Hindlimb muscle (tissue), 1 donor: ENCODE results near the gene WBP4. TPM values are rescaled to one million over a fixed set of nuclear protein-coding genes. Genes with fewer than 3 reads are reported as not detected.
"Not testable (repeated sequence)": the region's sequence is repeated elsewhere in the genome, so short reads cannot be mapped to it uniquely, and the experiment has no call there.

Source experiments
- DNase-seq: peaks from one replicate; pipeline ENCODE4 v3.0.0-alpha.2; 2013
- polyA plus RNA-seq: library from polyadenylated mRNA; unstranded; fragments of 120-200 nt; gene quantifications from one replicate; pipeline ENCODE4 v1.2.1, GENCODE V29; 2013; ENCODE audit not compliant: insufficient read length

The WBP4 gene
- 16.8 TPM for polyA plus RNA-seq

- peak; percentile 98 for DNase-seq
These were observed at the start of gene WBP4 for GRCh38 chr13:41061075-41061913. Gene WBP4 (plus strand): TSS chr13:41061509. CDS start chr13:41061674, 165 bp downstream.

GRCh38 chr13:41012536-41012935, 48.8 kb upstream of the WBP4 start:
- no peak for DNase-seq

GRCh38 chr13:41013835-41014234, 47.5 kb upstream of the WBP4 start:
- no peak for DNase-seq

GRCh38 chr13:41015920-41016319, 45.4 kb upstream of the WBP4 start:
- no peak for DNase-seq

GRCh38 chr13:41017159-41017558, 44.1 kb upstream of the WBP4 start:
- DNase-seq: no peak

- DNase-seq: no peak
These were observed 43.3 kb upstream of the WBP4 start for GRCh38 chr13:41017817-41018601.

GRCh38 chr13:41018602-41018948, 42.7 kb upstream of the WBP4 start:
- no peak for DNase-seq

- peak; percentile 30 for DNase-seq
These were observed 42.3 kb upstream of the WBP4 start, which contains the start of gene ELF1 for GRCh38 chr13:41019011-41019487. Gene ELF1 (minus strand): TSS chr13:41019316. CDS start chr13:40982054, 37,262 bp downstream.

GRCh38 chr13:41019578-41020347, 41.5 kb upstream of the WBP4 start:
- no peak for DNase-seq

- no peak for DNase-seq
These were observed 35.8 kb upstream of the WBP4 start for GRCh38 chr13:41025518-41025917.

GRCh38 chr13:41026788-41027187, 34.5 kb upstream of the WBP4 start:
- DNase-seq: no peak

- no peak for DNase-seq
These were observed 33.3 kb upstream of the WBP4 start for GRCh38 chr13:41028051-41028450.

GRCh38 chr13:41029629-41030028, 31.7 kb upstream of the WBP4 start:
- DNase-seq: no peak

GRCh38 chr13:41032691-41033376, 28.5 kb upstream of the WBP4 start:
- no peak for DNase-seq

- DNase-seq: no peak
These were observed 26.9 kb upstream of the WBP4 start for GRCh38 chr13:41034382-41034781.

- DNase-seq: no peak
These were observed 26.4 kb upstream of the WBP4 start for GRCh38 chr13:41034881-41035280.

- DNase-seq: not testable (repeated sequence)
These were observed 24.8 kb upstream of the WBP4 start for GRCh38 chr13:41036557-41036956.

GRCh38 chr13:41039746-41040145, 21.6 kb upstream of the WBP4 start:
- no peak for DNase-seq

GRCh38 chr13:41040584-41041334, 20.6 kb upstream of the WBP4 start:
- no peak for DNase-seq

- DNase-seq: not testable (repeated sequence)
These were observed 18.9 kb upstream of the WBP4 start for GRCh38 chr13:41042419-41042818.

- DNase-seq: no peak
These were observed 12.7 kb upstream of the WBP4 start for GRCh38 chr13:41048640-41049039.
